ENCODE data around the gene SLF2.

GRCh38 chr10:101011517-101012423, 99.0 kb downstream of the SLF2 start:
- no peak for TF ChIP-seq TSHZ2 (CRISPR knock-in tag; IDR thresholded peaks at IDR 0.05)
- no peak for TF ChIP-seq ISL1 (CRISPR knock-in tag; IDR thresholded peaks at IDR 0.05)
- no peak for TF ChIP-seq ARNTL (CRISPR knock-in tag; IDR thresholded peaks at IDR 0.05; ENCODE audit: borderline replicate concordance, low read depth)
- no peak for TF ChIP-seq ZFP3 (CRISPR knock-in tag; IDR thresholded peaks at IDR 0.05)
- no peak for TF ChIP-seq RARB (CRISPR knock-in tag; IDR thresholded peaks at IDR 0.05)
- TF ChIP-seq ZNF565 (CRISPR knock-in tag; conservative IDR thresholded peaks at IDR 0.05; ENCODE audit: low read depth), result no peak
- TF ChIP-seq ZFP30 (CRISPR knock-in tag; IDR thresholded peaks at IDR 0.05), result no peak
- no peak for TF ChIP-seq POU6F1 (CRISPR knock-in tag; IDR thresholded peaks at IDR 0.05; ENCODE audit: borderline replicate concordance, low read depth)
- TF ChIP-seq PATZ1 (CRISPR knock-in tag; IDR thresholded peaks at IDR 0.05; ENCODE audit: borderline replicate concordance), result no peak
- no peak for TF ChIP-seq CREB5 (CRISPR knock-in tag; IDR thresholded peaks at IDR 0.05; ENCODE audit: low read depth)
- no peak for TF ChIP-seq CSRNP3 (CRISPR knock-in tag; IDR thresholded peaks at IDR 0.05)
- TF ChIP-seq ZNF70 (CRISPR knock-in tag; IDR thresholded peaks at IDR 0.05), result no peak
